ENCODE measurements around the gene VAPB.

DNA sequence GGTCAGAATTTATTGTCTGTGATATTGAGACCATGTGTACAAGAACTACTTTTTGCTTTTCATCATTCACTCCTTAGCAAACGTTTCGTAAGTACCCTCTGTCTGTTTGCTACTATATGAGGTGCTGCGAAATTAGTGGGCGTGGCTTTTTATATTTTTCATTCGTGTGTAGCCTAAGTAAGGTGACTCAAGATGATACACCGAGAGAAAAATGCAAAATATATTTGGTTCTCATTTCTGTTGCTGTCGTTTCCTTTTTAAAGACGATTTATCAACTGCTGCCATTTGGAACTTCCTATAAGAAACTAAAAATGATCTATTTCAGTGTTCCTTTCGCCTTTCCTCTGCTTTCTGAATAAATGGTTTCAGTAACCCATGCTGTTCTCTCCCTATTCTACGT, 61.2 kb downstream of the VAPB start:
- TF ChIP-seq GABPA (IDR thresholded peaks at IDR 0.05; ENCODE audit: low read depth) (no peak), MEF2B (IDR thresholded peaks at IDR 0.05; ENCODE audit: partially characterized antibody, poor library complexity, severe bottlenecking) (peak; percentile 19)
